ENCODE results near the gene CHRNA1. TPM values are rescaled to one million over a fixed set of nuclear protein-coding genes. Genes with fewer than 3 reads are reported as not detected.

The CHRNA1 gene
- total and polyA plus RNA-seq, 9 of the 15 experiments (the other 6 are each of a cell fraction or from before 2014, with no cell fraction given) = not detected

DNA sequence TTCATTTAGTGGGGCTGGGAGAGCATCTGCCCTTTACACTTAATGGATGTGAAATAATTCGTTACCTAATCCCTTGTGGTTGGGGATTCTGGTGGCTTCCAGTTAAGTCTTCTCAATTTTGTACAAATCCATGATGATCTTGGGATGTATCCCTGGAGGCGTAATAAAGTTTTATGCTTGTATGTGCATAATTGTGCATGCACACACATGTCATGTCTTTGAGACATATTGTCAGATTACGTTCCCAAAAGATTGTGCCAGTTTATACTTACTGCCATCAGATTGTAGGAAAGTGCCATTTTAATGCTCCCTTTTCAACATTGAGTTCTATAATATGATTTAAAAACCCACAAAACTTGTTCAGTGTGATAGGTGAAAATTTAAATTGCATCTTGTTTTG, 60.8 kb downstream of the CHRNA1 start:
- no peaks in the 10 kb centered on the region for H4K20me1 ChIP-seq (replicated peaks; ENCODE audit: control insufficient read depth, insufficient read depth, low read length)
- H3K79me2 ChIP-seq (ENCODE audit: control insufficient read depth, insufficient read depth, low read length) = no peaks in the 10 kb centered on the region
- 0% methylated on average over 3 of the region's 3 CpGs for WGBS (ENCODE audit: insufficient coverage, low coverage, missing lambda C conversion rate)
- H3K36me3 ChIP-seq (ENCODE audit: control insufficient read depth, insufficient read depth, low read length) = no peaks in the 10 kb centered on the region
- POLR2A ChIA-PET = no interaction called here
- H3K9ac ChIP-seq (ENCODE audit: insufficient read depth in 1 of 2, low read depth in 2 of 2, low read length in 2 of 2) = no peak overlapping the region
- H3K4me1 ChIP-seq (replicated peaks in 1 of 2; ENCODE audit: control insufficient read depth in 2 of 2, insufficient read depth in 2 of 2, low read length in 2 of 2) = no peaks in the 10 kb centered on the region
- no peak overlapping the region for H3K4me3 ChIP-seq
- no peak overlapping the region for H2AFZ ChIP-seq (ENCODE audit: low read depth, low read length)
- DNase-seq (ENCODE audit: extremely low read depth in 1 of 4, low spot score in 3 of 4) = no peak
- no peak for FAIRE-seq
- no TSS peak for BruUV-seq (replicated peaks)
- no peaks in the 10 kb centered on the region for H3K9me3 ChIP-seq (replicated peaks; ENCODE audit: control insufficient read depth, insufficient read depth, low read depth, low read length)
- CTCF ChIA-PET (ENCODE audit: low intra/inter-chr PET ratio) = interaction anchor here (0.7 kb wide), 1 partner anchor 97 kb away, joined by 5 read pairs; no protein-coding TSS in a partner anchor
- no peak for ATAC-seq
- H3K27me3 ChIP-seq (ENCODE audit: control insufficient read depth in 2 of 2, insufficient read depth in 2 of 2, low read length in 2 of 2) = peaks cover 12 to 13% of the 10 kb centered on the region in 2 experiments; a peak in 3 of 5 replicates
- no peak overlapping the region for H3K4me2 ChIP-seq (ENCODE audit: insufficient read depth, low read length)
- TF ChIP-seq CEBPZ (IDR thresholded peaks at IDR 0.05; ENCODE audit: borderline replicate concordance, low read depth, low read length) (no peak), TCF3 (CRISPR knock-in tag; IDR thresholded peaks at IDR 0.05) (no peak), ZNF639 (CRISPR knock-in tag; conservative IDR thresholded peaks at IDR 0.05 in 1 of 2, IDR thresholded peaks at IDR 0.05 in 1 of 2) (no peak), NFE2L1 (tag; IDR thresholded peaks at IDR 0.05; ENCODE audit: borderline replicate concordance, low read depth) (no peak)
- in situ Hi-C loops (cut with MboI) (no loop called here), intact Hi-C loops (cut with micrococcal nuclease) (no loop called here)
- no peak overlapping the region for H3K27ac ChIP-seq (ENCODE audit: extremely low read depth, low read depth, low read length)
- no peaks in the 10 kb centered on the region for H3K9me1 ChIP-seq (ENCODE audit: control insufficient read depth, insufficient read depth, low read length)

Data from K562 (cell line).